IMR-90 (cell line): ENCODE data around the gene C1orf74. TPM values are rescaled to one million over a fixed set of nuclear protein-coding genes. Genes with fewer than 3 reads are reported as not detected.

ENCODE experiments used
- ATAC-seq: fragments of 200-7000 bp; cut with Tn5 transposase; 2 replicates; pipeline ENCODE4 v1.9.1; 2020; ENCODE audit warnings: low read depth, mild to moderate bottlenecking, moderate library complexity
- BruUV-seq: library from RNA; stranded (reverse); fragments of 400-500 nt; replicated peaks from 2 replicates; lab custom pipeline; 2021; lab: Mats Ljungman, UMichigan
- CTCF ChIA-PET: fragments of 300-600 bp; formaldehyde crosslinking; extraction: SDS; loops from one replicate; lab custom pipeline; 2021; ENCODE audit warnings: antibody characterized with exemption; lab: Yijun Ruan, JAX
- POLR2A ChIA-PET: fragments of 300-600 bp; sonication (Branson Sonifier 250); formaldehyde crosslinking; loops from one replicate; lab custom pipeline; 2022; ENCODE audit warnings: antibody characterized with exemption; ENCODE audit not compliant: unreplicated experiment; lab: Charles Lee
- DNase-seq: peaks from one replicate; pipeline ENCODE4 v3.0.0; 2013
- H2AFZ ChIP-seq: replicated peaks from 2 replicates; pipeline ENCODE3; 2013; ENCODE audit warnings: low read length, mild to moderate bottlenecking; ENCODE audit not compliant: poor library complexity
- H2AK5ac ChIP-seq: 2 replicates; pipeline ENCODE4 v1.6.1; 2013; ENCODE audit warnings: low read depth, low read length, inconsistent platforms
- H2AK9ac ChIP-seq: replicated peaks from 2 replicates; pipeline ENCODE3; 2013; ENCODE audit warnings: mild to moderate bottlenecking, low read depth, low read length, moderate library complexity; ENCODE audit not compliant: poor library complexity
- H2BK120ac ChIP-seq: 2 replicates; pipeline ENCODE4 v1.6.1; 2013; ENCODE audit warnings: low read depth, low read length, inconsistent platforms
- H2BK15ac ChIP-seq: 3 replicates; pipeline ENCODE4 v1.6.1; 2013; ENCODE audit warnings: low read depth, low read length, inconsistent platforms
- H2BK20ac ChIP-seq: 2 replicates; pipeline ENCODE4 v1.6.1; 2013; ENCODE audit warnings: low read depth, mild to moderate bottlenecking, inconsistent platforms, low read length, moderate library complexity
- H2BK5ac ChIP-seq: 2 replicates; pipeline ENCODE4 v1.6.1; 2013; ENCODE audit warnings: mild to moderate bottlenecking, low read depth, low read length, inconsistent platforms; ENCODE audit not compliant: poor library complexity, severe bottlenecking
- H3K14ac ChIP-seq: replicated peaks from 2 replicates; pipeline ENCODE4 v1.6.1; 2013; ENCODE audit warnings: low read depth, low read length, inconsistent platforms
- H3K18ac ChIP-seq: 2 replicates; pipeline ENCODE4 v1.6.1; 2013; ENCODE audit warnings: low read depth, low read length, control low read depth
- H3K23ac ChIP-seq: 2 replicates; pipeline ENCODE4 v1.6.1; 2013; ENCODE audit warnings: low read depth, low read length, inconsistent platforms
- H3K27ac ChIP-seq: 2 replicates; pipeline ENCODE4 v1.5.1; 2013; ENCODE audit warnings: mild to moderate bottlenecking, control low read depth, low read length; ENCODE audit not compliant: insufficient read depth
- H3K27me3 ChIP-seq: 2 replicates; pipeline ENCODE4 v1.6.1; 2013; ENCODE audit warnings: low read length; ENCODE audit not compliant: control insufficient read depth, insufficient read depth
- H3K36me3 ChIP-seq: 2 replicates; pipeline ENCODE4 v1.6.1; 2013; ENCODE audit warnings: low read length, mixed read lengths; ENCODE audit not compliant: control insufficient read depth, insufficient read depth
- H3K4ac ChIP-seq: 2 replicates; pipeline ENCODE4 v1.6.1; 2013; ENCODE audit warnings: low read depth, low read length, inconsistent platforms
- H3K4me1 ChIP-seq: 2 replicates; pipeline ENCODE4 v1.6.1; 2013; ENCODE audit warnings: low read length, mixed read lengths; ENCODE audit not compliant: control insufficient read depth, insufficient read depth
- H3K4me2 ChIP-seq: 2 replicates; pipeline ENCODE4 v1.6.1; 2013; ENCODE audit warnings: low read depth, mild to moderate bottlenecking, control low read depth, low read length, moderate library complexity
- H3K4me3 ChIP-seq: 2 replicates; pipeline ENCODE4 v1.5.1; 2013; ENCODE audit warnings: low read depth, mild to moderate bottlenecking, control low read depth, low read length, moderate library complexity; ENCODE audit not compliant: insufficient read depth
- H3K56ac ChIP-seq: 2 replicates; pipeline ENCODE4 v1.6.1; 2013; ENCODE audit warnings: low read length, inconsistent platforms; ENCODE audit not compliant: insufficient read depth; ENCODE audit errors: extremely low read depth
- H3K79me1 ChIP-seq, 2 experiments: 2 replicates each; pipeline ENCODE4 v1.6.1; 2013; ENCODE audit warnings: low read length in 2 of 2, inconsistent platforms in 1 of 2, low read depth in 1 of 2
- H3K9ac ChIP-seq: 2 replicates; pipeline ENCODE4 v1.6.1; 2013; ENCODE audit warnings: low read depth, low read length, control low read depth
- H3K9me1 ChIP-seq: 2 replicates; pipeline ENCODE4 v1.6.1; 2013; ENCODE audit warnings: low read length, inconsistent platforms; ENCODE audit not compliant: insufficient read depth
- H3K9me3 ChIP-seq: 2 replicates; pipeline ENCODE4 v1.6.1; 2013; ENCODE audit warnings: low read length; ENCODE audit not compliant: control insufficient read depth, insufficient read depth
- H4K20me1 ChIP-seq: 2 replicates; pipeline ENCODE4 v1.6.1; 2013; ENCODE audit warnings: low read length, inconsistent platforms; ENCODE audit not compliant: insufficient read depth
- H4K5ac ChIP-seq: 2 replicates; pipeline ENCODE4 v1.6.1; 2013; ENCODE audit warnings: mild to moderate bottlenecking, low read depth, low read length, control low read depth
- H4K8ac ChIP-seq, 2 experiments: 2 replicates each; pipeline ENCODE4 v1.6.1; 2013; ENCODE audit warnings: low read depth in 2 of 2, low read length in 2 of 2, control low read depth in 1 of 2, inconsistent platforms in 1 of 2
- H4K91ac ChIP-seq: 2 replicates; pipeline ENCODE4 v1.6.1; 2013; ENCODE audit warnings: low read depth, low read length, inconsistent platforms; ENCODE audit not compliant: insufficient read depth
- CEBPB ChIP-seq: IDR thresholded peaks from 2 replicates; pipeline ENCODE4 v1.6.1; 2012; ENCODE audit warnings: low read depth, low read length, improper control_type of control experiment
- CTCF ChIP-seq: conservative IDR thresholded peaks from 2 replicates; pipeline ENCODE4 v1.5.1; 2012; ENCODE audit warnings: mild to moderate bottlenecking, low read depth, low read length, improper control_type of control experiment
- FOS ChIP-seq: fragments of 150-350 bp; IDR thresholded peaks from 2 replicates; pipeline ENCODE4 v1.6.1; 2016; ENCODE audit warnings: low read depth, low read length
- MAFK ChIP-seq: IDR thresholded peaks from 2 replicates; pipeline ENCODE4 v1.6.1; 2012; ENCODE audit warnings: low read depth, low read length, improper control_type of control experiment
- MAZ ChIP-seq: IDR thresholded peaks from 2 replicates; pipeline ENCODE4 v1.6.1; 2012; ENCODE audit warnings: low read depth, mild to moderate bottlenecking, low read length, improper control_type of control experiment, moderate library complexity, borderline replicate concordance
- MXI1 ChIP-seq: IDR thresholded peaks from 2 replicates; pipeline ENCODE4 v1.6.1; 2012; ENCODE audit warnings: low read depth, mild to moderate bottlenecking, low read length, moderate library complexity, borderline replicate concordance
- NFE2L2 ChIP-seq: fragments of 150-350 bp; IDR thresholded peaks from 2 replicates; pipeline ENCODE4 v1.6.1; 2016; ENCODE audit warnings: low read depth, mild to moderate bottlenecking, low read length
- POLR2A ChIP-seq: IDR thresholded peaks from 2 replicates; pipeline ENCODE4 v1.6.1; 2012; ENCODE audit warnings: mild to moderate bottlenecking, low read depth, low read length
- RAD21 ChIP-seq: IDR thresholded peaks from 2 replicates; pipeline ENCODE4 v1.6.1; 2012; ENCODE audit warnings: low read length, improper control_type of control experiment
- USF2 ChIP-seq: fragments of 150-350 bp; IDR thresholded peaks from 2 replicates; pipeline ENCODE4 v1.6.1; 2017; ENCODE audit warnings: mild to moderate bottlenecking, antibody characterized with exemption, low read length, low read depth
- WGBS, 2 experiments: methylation state at CpG; one replicate each; pipeline versions ENCODE4 v1.1.5 to v1.1.7; 2013; ENCODE audit warnings: missing lambda C conversion rate in 2 of 2; ENCODE audit not compliant: insufficient read length in 1 of 2; ENCODE audit errors: extremely low coverage in 2 of 2; 5-methylcytosine and 5-hydroxymethylcytosine counted together
- dilution Hi-C: fragments of 300-500 bp; cut with HindIII; formaldehyde crosslinking; loops from one replicate; pipeline ENCODE4 v1.14.3; 2018; ENCODE audit warnings: low sequenced_read_pairs; ENCODE audit not compliant: unreplicated experiment
- in situ Hi-C: fragments of 300-500 bp; cut with MboI; formaldehyde crosslinking; loops from 3 replicates; pipeline ENCODE4 v1.14.3; 2019; ENCODE audit warnings: low sequenced_read_pairs, inconsistent platforms, mixed read lengths
- intact Hi-C: fragments of 100-400 bp; cut with micrococcal nuclease; formaldehyde crosslinking; loops from 2 replicates; pipeline ENCODE4 v1.10.0; 2022
- polyA plus RNA-seq, 3 experiments: library from polyadenylated mRNA; depleted of rRNA; stranded (reverse); fragments of >200 nt; gene quantifications; 2 replicates each; pipeline ENCODE4 v1.2.3, GENCODE V29; 2012; ENCODE audit warnings: low replicate concordance in 1 of 3
- total RNA-seq: library from RNA; depleted of rRNA; stranded (reverse); fragments of >200 nt; gene quantifications from 2 replicates; pipeline ENCODE4 v1.2.3, GENCODE V29; 2012

The C1orf74 gene
- total and polyA plus RNA-seq, 2 of the 4 experiments (the other 2 are of a cell fraction): 1.1 to 4.3 TPM

- Histone ChIP-seq H4K20me1 (no peaks in the 10 kb centered on the region), H2AK5ac (no peak overlapping the region), H3K79me1 (peaks cover 0 to 12% of the 10 kb centered on the region in 2 experiments; a peak in 2 of 4 replicates), H3K23ac (no peak overlapping the region), H2BK120ac (no peak overlapping the region), H4K8ac (no peak overlapping the region), H3K27me3 (no peaks in the 10 kb centered on the region), H2AFZ (no peak overlapping the region), H3K4me1 (peaks cover 11% of the 10 kb centered on the region), H3K36me3 (no peaks in the 10 kb centered on the region), H3K56ac (no peak overlapping the region), H3K9me3 (no peaks in the 10 kb centered on the region), H2AK9ac (no peak overlapping the region), H2BK15ac (no peak overlapping the region), H2BK20ac (no peak overlapping the region), H3K9ac (no peak overlapping the region), H3K18ac (no peak overlapping the region), H2BK5ac (peak overlapping the region; percentile 31), H3K27ac (no peak overlapping the region), H3K4ac (no peak overlapping the region; the same call in 1 of the 2 replicates), H3K4me2 (no peak overlapping the region), H3K14ac (no peak overlapping the region), H4K91ac (no peak overlapping the region), H3K4me3 (no peak overlapping the region), H3K9me1 (peaks cover 25% of the 10 kb centered on the region), H4K5ac (no peak overlapping the region)
- dilution Hi-C loops: no loop called here
- no peak for DNase-seq
- TF ChIP-seq NFE2L2 (no peak), RAD21 (no peak), USF2 (no peak), FOS (no peak), MAFK (no peak), POLR2A (no peak), CTCF (no peak), CEBPB (no peak), MAZ (no peak), MXI1 (no peak)
- ChIA-PET CTCF (no interaction called here), POLR2A (no interaction called here)
- ATAC-seq: no peak
- 98% methylated on average over 10 of the region's 17 CpGs; no CpG with 5 or more reads in 1 of the 2 experiments for WGBS, 2 experiments
- in situ Hi-C loops: no loop called here
- BruUV-seq: no TSS peak
- intact Hi-C loops: no loop called here
Observed at GRCh38 chr1:209770636-209771415, 13.5 kb downstream of the C1orf74 start.
